SIG-M5 treated with dmso at 0.1 percent for 504 hours (cell line): ENCODE results near the gene ZNF624.
A peak's percentile ranks its signal among the peaks of the same experiment; 100 is the strongest.
"Not testable (repeated sequence)": the region's sequence is repeated elsewhere in the genome, so short reads cannot be mapped to it uniquely, and the experiment has no call there.

Experiments
- DNase-seq: peaks from one replicate; lab custom pipeline; 2025; ENCODE audit not compliant: unreplicated experiment; lab: John Stamatoyannopoulos, UW

The ZNF624 gene

DNA sequence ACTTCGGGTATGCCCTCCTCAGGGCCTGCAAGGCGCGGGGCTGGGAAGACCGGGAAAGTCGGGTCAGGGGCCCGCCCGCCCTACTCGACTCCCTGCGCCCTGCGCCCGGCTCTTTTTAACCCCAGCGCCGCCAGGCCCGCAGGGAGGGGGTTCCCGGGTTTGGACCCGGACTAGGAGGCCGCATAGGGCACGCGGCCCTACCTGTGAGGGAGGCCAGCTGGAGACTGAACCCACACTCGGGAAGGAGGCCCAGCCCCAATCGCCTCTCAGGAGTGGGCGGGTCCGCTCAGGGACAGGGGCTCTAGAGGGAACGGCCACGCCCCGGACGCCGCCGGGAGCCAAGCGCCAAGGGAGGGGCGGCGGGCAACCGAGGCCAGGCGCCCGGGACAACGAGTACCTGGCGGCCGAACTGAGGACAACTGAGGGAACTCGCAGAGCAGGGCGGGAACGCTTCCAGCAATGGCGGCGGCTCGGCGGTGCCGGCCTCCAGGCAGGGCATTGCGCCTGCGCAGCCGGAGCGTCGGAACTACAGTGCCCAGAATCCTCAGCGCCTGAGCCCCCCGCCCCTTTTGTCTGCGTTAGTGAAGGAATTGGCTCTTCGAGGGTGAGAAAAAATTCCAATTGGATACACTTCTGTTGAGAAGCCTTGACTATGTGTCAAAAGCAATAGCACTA, at the start of gene ZNF624:
TSS of gene ZNF624 (minus strand) at position 484 of the 675 bp plus-strand sequence.
- peak; percentile 81 for DNase-seq

GRCh38 chr17:16697603-16698002, 44.0 kb upstream of the ZNF624 start:
- DNase-seq, result not testable (repeated sequence)

DNA sequence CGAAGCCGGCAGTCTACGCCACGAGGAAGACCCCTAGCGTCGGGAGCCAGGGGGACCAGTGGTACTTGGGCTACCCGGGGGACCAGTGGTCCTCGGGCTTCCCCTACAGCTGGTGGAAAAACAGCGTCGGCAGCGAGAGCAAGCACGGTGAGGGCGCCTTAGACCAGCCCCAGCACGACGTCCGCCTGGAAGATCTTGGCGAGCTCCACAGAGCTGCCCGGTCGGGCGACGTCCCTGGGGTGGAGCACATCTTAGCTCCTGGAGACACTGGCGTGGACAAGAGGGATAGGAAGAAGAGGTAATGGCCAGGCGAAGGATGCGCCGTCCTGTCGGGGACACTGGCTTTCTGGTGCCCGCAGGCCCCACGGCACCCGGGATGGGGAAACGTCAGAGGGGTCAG, 36.8 kb upstream of the ZNF624 start:
- DNase-seq, result not testable (repeated sequence)

DNA sequence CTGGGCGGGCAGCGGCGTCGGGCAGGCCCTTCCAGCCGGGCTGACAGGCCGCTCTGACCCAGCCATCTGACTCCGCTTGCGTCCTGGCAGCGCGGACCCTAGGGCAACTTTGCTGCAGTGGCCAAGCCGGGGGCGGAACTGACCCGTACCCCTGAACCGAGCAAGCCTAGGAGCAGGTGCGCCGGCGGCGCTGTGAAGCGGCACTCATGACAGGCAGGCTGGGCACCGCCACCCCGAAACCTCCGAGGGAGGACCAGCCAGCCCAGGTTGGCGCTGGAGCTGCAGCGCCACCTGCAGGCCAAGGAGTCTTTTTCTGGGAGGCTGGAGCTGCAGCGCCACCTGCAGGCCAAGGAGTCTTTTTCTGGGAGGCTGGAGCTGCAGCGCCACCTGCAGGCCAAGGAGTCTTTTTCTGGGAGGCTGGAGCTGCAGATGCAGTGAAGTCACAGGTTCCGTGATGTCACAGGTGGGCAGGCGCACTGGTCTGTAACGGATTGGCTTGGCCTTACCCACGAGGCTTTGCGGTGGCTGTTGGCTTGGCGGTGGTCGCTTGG, 36.2 kb upstream of the ZNF624 start, which contains the start of gene CCDC144A:
TSS of gene CCDC144A (plus strand) at position 511 of the 551 bp plus-strand sequence. CDS start 160 bp downstream, outside the sequence.
- not testable (repeated sequence) for DNase-seq

- DNase-seq, result not testable (repeated sequence)
These were observed 33.5 kb upstream of the ZNF624 start for GRCh38 chr17:16687151-16687550.

- not testable (repeated sequence) for DNase-seq
These were observed 32.4 kb upstream of the ZNF624 start for GRCh38 chr17:16686019-16686418.

DNA sequence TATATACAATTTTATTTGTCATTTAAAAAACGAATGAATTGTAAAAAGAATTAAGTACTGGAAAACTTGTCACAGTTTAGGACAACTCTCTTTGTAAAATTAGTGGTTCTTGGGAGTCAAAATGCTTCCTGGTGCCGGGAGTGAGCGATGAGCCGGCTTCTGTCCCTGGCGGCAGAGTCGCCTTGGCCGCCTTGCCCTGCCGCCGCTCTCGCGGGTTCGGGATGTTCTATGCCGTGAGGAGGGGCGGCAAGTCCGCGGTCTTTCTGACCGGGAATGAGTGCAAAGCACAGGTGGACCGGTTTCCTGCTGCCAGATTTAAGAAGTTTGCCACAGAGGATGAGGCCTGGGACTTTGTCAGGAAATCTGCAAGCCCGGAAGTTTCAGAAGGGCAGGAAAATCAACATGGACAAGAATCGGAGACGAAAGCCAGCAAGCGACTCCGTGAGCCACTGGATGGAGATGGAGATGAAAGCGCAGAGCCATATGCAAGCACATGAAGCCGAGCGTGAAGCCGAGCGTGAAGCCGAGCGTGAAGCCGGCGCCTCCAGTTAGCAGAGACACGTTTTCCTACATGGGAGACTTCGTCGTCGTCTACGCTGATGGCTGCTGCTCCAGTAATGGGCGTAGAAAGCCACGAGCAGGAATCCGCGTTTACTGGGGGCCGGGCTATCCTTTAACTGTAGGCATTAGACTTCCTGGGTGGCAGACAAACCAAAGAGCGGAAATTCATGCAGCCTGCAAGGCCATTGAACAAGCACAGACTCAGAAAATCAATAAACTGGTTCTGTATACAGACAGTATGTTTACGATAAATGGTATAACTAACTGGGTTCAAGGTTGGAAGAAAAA, 29.9 kb upstream of the ZNF624 start:
- not testable (repeated sequence) for DNase-seq

GRCh38 chr17:16676676-16677268, 23.1 kb upstream of the ZNF624 start:
- no peak for DNase-seq

DNA sequence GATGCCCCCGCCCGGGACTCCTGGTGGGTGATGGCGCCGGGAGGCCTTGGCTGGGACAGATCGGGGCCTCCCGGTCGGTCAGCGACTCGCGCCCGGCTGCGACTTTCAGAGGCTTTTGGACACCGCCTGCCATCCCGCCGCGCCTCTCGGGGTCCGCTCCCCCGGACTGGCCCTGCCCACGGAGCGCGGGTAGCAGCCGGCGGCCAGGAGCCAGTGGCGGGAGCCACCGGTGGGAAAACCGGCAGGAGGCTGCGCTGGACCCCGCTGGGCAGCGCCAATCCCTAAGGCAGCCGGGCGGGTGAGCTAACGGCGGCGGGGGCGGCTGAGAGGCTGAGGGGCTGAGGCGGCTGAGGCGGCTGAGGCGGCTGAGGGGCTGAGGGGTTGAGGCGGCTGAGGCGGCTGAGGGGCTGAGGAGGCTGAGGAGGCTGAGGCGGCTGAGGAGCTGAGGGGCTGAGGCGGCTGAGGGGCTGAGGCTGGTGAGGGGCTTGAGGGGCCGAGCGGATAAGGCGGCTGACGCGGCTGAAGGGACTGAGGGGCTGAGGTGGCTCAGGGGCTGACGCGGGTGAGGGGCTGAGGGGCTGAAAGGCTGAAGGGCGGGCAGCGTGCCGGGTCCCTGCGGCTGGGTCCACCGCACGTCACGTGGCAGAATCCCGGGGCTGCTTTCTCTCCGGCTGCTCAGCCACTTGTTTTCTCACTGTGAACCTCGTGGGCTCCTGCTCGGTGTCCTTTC, 13.4 kb upstream of the ZNF624 start:
- DNase-seq, result not testable (repeated sequence)

DNA sequence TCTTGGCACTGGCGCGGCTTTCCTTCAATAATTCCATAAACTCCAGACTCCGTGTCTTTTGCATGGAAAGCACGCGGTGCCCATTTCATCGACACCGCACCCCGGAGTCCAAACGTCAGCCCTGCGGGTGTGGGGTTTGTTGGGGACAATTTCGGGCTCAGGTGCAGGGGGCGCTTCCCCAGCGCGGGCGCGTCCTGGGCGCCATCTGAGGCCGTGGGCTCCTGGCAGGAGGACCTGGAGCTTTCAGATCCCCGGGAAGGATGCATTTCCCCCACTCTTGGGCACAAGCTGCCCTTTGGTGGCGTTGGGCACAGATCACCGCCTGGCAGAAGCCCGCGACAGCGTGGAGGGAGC, 12.9 kb upstream of the ZNF624 start:
- not testable (repeated sequence) for DNase-seq

GRCh38 chr17:16662936-16663335, 9.3 kb upstream of the ZNF624 start:
- DNase-seq, result no peak

GRCh38 chr17:16661217-16661616, 7.6 kb upstream of the ZNF624 start:
- DNase-seq, result no peak

- DNase-seq, result no peak
These were observed 743 bp downstream of the ZNF624 start for GRCh38 chr17:16652847-16653366.

GRCh38 chr17:16652252-16652651, 1.4 kb downstream of the ZNF624 start:
- DNase-seq, result no peak

GRCh38 chr17:16649585-16649984, 4.1 kb downstream of the ZNF624 start:
- no peak for DNase-seq

GRCh38 chr17:16639438-16639837, 14.2 kb downstream of the ZNF624 start:
- DNase-seq, result no peak

DNA sequence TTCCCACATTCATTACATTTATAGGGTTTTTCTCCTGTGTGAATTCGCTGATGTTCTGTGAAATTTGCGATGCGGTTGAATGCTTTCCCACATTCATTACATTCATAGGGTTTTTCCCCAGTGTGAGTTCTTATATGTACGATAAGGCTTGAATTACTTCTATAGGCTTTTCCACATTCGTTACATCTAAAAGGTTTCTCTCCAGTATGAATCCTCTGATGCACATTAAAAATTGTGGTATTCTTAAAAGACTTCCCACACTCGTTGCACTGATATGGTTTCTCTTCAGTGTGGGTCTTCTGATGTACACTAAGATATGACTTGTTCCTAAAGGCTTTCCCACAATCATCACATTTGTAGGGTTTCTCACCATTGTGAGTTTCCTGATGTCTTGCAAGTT, 30.4 kb downstream of the ZNF624 start:
- no peak for DNase-seq

DNA sequence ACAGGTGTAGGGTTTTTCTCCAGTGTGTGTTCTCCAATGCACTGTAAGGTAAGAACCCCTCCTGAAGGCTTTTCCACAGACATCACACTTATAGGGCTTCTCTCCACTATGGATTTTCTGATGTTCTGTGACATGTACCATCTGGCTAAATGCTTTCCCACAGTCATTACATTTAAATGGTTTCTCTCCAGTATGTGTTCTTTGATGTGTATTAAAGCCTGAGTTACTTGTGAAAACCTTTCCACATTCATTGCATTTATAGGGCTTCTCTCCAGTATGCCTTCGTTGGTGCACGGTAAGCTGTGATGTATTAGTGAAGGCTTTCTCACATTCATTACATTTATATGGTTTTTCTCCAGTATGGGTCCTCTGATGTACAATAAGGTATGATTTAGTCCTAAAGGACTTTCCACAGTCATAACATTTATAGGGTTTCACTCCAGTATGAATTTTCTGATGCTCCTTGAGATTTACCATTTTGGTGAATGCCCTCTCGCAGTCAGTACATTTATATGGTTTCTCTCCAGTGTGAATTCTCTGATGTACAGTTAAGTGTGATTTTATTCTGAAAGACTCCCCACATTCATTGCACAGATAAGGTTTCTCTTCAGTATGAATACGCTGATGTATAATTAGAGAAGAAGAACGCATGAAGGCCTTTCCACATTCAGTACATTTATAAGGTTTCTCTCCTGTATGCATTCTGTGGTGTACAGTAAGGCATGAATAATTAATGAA, 30.9 kb downstream of the ZNF624 start:
- DNase-seq, result no peak

- no peak for DNase-seq
These were observed 36.1 kb downstream of the ZNF624 start for GRCh38 chr17:16617481-16618060.

DNA sequence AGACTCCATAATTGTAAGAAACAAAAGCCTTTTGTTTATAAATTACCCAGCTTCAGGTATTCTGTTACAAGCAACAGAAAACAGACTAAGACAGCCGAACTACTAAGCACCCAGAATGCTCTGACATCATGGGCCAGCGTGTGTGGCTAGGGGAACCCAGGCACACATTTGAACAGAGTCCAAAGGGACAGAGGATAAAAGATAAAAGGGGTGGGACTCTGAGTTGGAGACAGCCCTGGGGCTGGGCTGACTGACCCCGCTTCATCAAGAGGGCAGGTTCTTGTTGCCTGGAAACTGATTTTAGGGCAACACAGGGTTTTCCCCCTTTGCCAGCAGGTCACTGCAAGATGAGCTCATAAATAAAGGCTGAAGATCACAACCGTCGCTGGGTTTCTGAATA, 54.1 kb downstream of the ZNF624 start:
- DNase-seq, result no peak
